Measurements from ENCODE around the gene TAP1. TPM values are rescaled to one million over a fixed set of nuclear protein-coding genes. Genes with fewer than 3 reads are reported as not detected.

Gene TAP1
- total and polyA plus RNA-seq, 2 donors (not counting 1 experiment from before 2014, with no cell fraction given), result 126 to 184 TPM

- 98% methylated on average over 13 of the region's 16 CpGs for WGBS (ENCODE audit: insufficient coverage)
- H2AFZ ChIP-seq (ENCODE audit: insufficient read depth, low read depth, low read length, poor library complexity, severe bottlenecking), result no peak overlapping the region
- intact Hi-C loops (cut with micrococcal nuclease), result loop anchor here (5.0 kb wide), 1 partner anchor 38 kb away; no protein-coding TSS in a partner anchor
These were observed 18.2 kb downstream of the TAP1 start for GRCh38 chr6:32835167-32835893.

More at GRCh38 chr6:32835167-32835893, 18.2 kb downstream of the TAP1 start:
- POLR2A ChIA-PET, result no interaction called here
- no peaks in the 10 kb centered on the region for H4K20me1 ChIP-seq (ENCODE audit: control insufficient read depth, insufficient read depth, low read length, poor library complexity, severe bottlenecking)
- Mint-ChIP-seq H3K9me3 (ENCODE audit: insufficient read depth) (no peaks in the 10 kb centered on the region), H3K27ac (peak overlapping the region; percentile 59), H3K27me3 (no peaks in the 10 kb centered on the region), H3K4me1 (peaks cover 73% of the 10 kb centered on the region), H3K4me3 (no peak overlapping the region)
- no peak overlapping the region for H3K4me3 ChIP-seq (ENCODE audit: control extremely low read depth in 1 of 5, extremely low read depth in 1 of 5, insufficient read depth in 1 of 5, low read depth in 2 of 5, low read length in 4 of 5)
- peaks cover 30 to 66% of the 10 kb centered on the region in 2 experiments for H3K36me3 ChIP-seq (replicated peaks in 1 of 2; ENCODE audit: control extremely low read depth in 1 of 2, control insufficient read depth in 1 of 2, extremely low read depth in 1 of 2, insufficient read depth in 2 of 2, low read length in 1 of 2)
- CTCF ChIA-PET, result interaction anchor here (0.6 to 2.3 kb wide), 5 partner anchors 10 to 400 kb away, joined by 3 to 7 read pairs (median 7); partner anchors contain the start of genes PSMB9 and TAP1
- peaks cover 30 to 44% of the 10 kb centered on the region in 2 donors for H3K4me1 ChIP-seq (ENCODE audit: control insufficient read depth in 2 of 2, insufficient read depth in 2 of 2, low read length in 2 of 2)
- no peaks in the 10 kb centered on the region for H3K27me3 ChIP-seq (replicated peaks in 1 of 4; ENCODE audit: control extremely low read depth in 1 of 4, control insufficient read depth in 3 of 4, insufficient read depth in 4 of 4, low read length in 3 of 4)
- no peak overlapping the region for H3K4me2 ChIP-seq (replicated peaks; ENCODE audit: low read depth, low read length, poor library complexity, severe bottlenecking)
- no peak for ATAC-seq (ENCODE audit: low read depth)
- H3K27ac ChIP-seq (ENCODE audit: low read length in 2 of 2), result no peak overlapping the region
- no peaks in the 10 kb centered on the region for H3K9me3 ChIP-seq (ENCODE audit: control extremely low read depth in 1 of 3, control insufficient read depth in 2 of 3, insufficient read depth in 1 of 3, low read length in 2 of 3)
- DNase-seq, result no peak
- no peak for TF ChIP-seq CTCF (IDR thresholded peaks at IDR 0.05)
- no peak for TF ChIP-seq EZH2 (IDR thresholded peaks at IDR 0.05; ENCODE audit: borderline replicate concordance, insufficient read depth, low read depth, low read length, poor library complexity, severe bottlenecking)
- H3K9ac ChIP-seq (ENCODE audit: low read length), result no peak overlapping the region
- peaks cover 82% of the 10 kb centered on the region for H3K79me2 ChIP-seq (ENCODE audit: control insufficient read depth, insufficient read depth, low read length)
